ENCODE measurements around the gene STARD13. TPM values are rescaled to one million over a fixed set of nuclear protein-coding genes. Genes with fewer than 3 reads are reported as not detected.
A peak's percentile ranks its signal among the peaks of the same experiment; 100 is the strongest.

Gene STARD13
- total RNA-seq, 1 donor = 11.0 TPM

- no peak overlapping the region for H3K4me3 ChIP-seq (ENCODE audit: low read depth, low read length)
- TF ChIP-seq CTCF (IDR thresholded peaks at IDR 0.05; ENCODE audit: insufficient read depth, low read length) = no peak
- DNase-seq (ENCODE audit: low read depth) = no peak
Observed at GRCh38 chr13:33087091-33087490, 198.5 kb downstream of the STARD13 start.

GRCh38 chr13:33083054-33083453 is 202.5 kb downstream of the STARD13 start:
- no peak for TF ChIP-seq CTCF (IDR thresholded peaks at IDR 0.05; ENCODE audit: insufficient read depth, low read length)
- DNase-seq (ENCODE audit: low read depth) = no peak
- no peak overlapping the region for H3K4me3 ChIP-seq (ENCODE audit: low read depth, low read length)

- DNase-seq (ENCODE audit: low read depth) = no peak
- no peak overlapping the region for H3K4me3 ChIP-seq (ENCODE audit: low read depth, low read length)
- TF ChIP-seq CTCF (IDR thresholded peaks at IDR 0.05; ENCODE audit: insufficient read depth, low read length) = no peak
Observed at GRCh38 chr13:33081666-33082065, 203.9 kb downstream of the STARD13 start.

GRCh38 chr13:33080972-33081590 is 204.5 kb downstream of the STARD13 start:
- no peak overlapping the region for H3K4me3 ChIP-seq (ENCODE audit: low read depth, low read length)
- no peak for TF ChIP-seq CTCF (IDR thresholded peaks at IDR 0.05; ENCODE audit: insufficient read depth, low read length)
- peak; percentile 47 for DNase-seq (ENCODE audit: low read depth)

GRCh38 chr13:33079960-33080359 is 205.6 kb downstream of the STARD13 start:
- no peak for TF ChIP-seq CTCF (IDR thresholded peaks at IDR 0.05; ENCODE audit: insufficient read depth, low read length)
- DNase-seq (ENCODE audit: low read depth) = no peak
- H3K4me3 ChIP-seq (ENCODE audit: low read depth, low read length) = no peak overlapping the region

- no peak for TF ChIP-seq CTCF (IDR thresholded peaks at IDR 0.05; ENCODE audit: insufficient read depth, low read length)
- no peak overlapping the region for H3K4me3 ChIP-seq (ENCODE audit: low read depth, low read length)
- DNase-seq (ENCODE audit: low read depth) = no peak
Observed at GRCh38 chr13:33078263-33078662, 207.3 kb downstream of the STARD13 start.

Measured in fibroblast of the aortic adventitia (primary cell).